NCI-H524 treated with DMSO at 0.1 percent for 48 hours (cell line): ENCODE data around the gene MET.
A peak's percentile ranks its signal among the peaks of the same experiment; 100 is the strongest.

Experiments used
- DNase-seq: peaks from one replicate; lab custom pipeline; 2025; lab: John Stamatoyannopoulos, UW

Gene MET

GRCh38 chr7:116665332-116665996 lies 6.5 kb upstream of the MET start:
- peak; percentile 43 for DNase-seq

DNA sequence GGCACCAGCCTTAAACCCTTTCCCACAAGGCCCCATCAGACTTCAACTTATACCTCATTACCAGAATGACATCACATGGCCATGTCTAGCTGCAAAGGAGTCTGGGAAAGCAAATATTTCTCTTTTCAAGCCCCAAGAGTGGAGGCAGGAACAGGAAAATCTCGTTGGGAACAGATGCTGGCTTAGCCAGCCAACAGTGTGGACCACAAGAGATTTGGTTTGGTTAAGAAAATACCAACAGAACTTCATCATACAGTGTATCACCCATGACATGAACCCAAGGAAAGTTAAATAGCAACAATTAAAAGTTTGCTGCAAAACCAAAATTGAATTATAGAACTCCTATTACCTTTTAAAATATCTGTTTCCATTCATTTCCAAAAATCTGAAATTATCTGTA lies 2.2 kb upstream of the MET start:
- DNase-seq = no peak

GRCh38 chr7:116670409-116671015 lies 1.5 kb upstream of the MET start:
- no peak for DNase-seq

GRCh38 chr7:116671111-116671510 lies 885 bp upstream of the MET start:
- DNase-seq = no peak

DNA sequence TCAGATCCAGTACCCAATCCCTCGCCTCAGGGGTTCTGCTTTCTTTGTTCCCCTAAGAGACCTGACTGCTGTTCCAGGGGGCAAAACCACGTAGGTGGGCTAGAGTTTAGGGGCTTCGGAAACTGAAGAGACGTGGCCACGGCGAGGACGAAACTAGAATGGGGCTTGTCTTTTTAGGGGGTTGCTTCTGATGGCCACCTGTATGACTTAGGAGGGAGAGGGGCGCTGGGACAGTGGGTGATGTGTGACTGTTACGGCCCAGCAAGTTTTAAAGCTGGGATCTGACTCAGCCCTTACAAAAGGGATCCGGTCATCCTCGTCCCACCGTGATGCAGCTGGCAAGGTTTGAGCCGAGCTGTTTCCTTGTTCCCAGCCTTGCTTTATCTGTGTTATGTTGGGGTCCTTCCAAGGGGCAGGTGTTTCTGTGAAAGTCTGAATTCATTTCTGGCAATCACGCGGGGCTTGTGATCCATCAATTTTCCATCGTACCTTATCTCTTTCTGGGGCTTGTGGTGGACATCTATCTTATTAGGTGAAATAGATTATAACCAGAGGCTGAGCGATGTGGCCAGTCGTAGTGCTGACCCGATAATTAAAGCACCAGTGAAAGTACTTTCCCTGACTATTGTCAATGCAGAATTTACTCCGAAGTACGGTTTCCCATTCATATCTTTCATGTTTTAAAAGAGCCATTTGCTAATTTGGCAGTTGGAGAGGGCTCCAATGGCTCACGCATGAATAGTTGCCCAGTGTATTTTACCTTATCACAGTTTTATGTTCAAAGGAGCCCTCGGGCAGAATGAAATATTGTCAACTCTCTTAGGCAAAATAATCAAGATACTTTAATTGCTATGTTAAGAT lies 830 bp downstream of the MET start:
- no peak for DNase-seq

DNA sequence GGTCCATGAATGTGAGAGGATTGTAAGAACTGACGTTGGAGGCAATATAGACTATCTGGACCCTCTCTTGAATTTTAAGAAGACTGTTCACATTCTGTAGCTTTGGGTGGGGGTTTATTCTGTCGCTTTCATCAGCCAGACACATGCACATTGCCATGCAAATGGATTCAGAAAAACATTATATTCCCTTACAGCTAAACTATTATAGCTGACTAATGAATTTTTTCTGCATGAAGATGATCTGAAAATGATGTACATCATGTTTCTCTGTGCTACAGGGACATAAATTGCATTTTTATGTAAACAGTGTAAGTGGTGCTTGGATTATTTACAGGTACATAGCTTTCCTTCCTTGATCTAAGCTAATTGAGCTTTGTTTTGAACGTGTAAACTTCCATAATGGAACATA lies 1.5 kb downstream of the MET start:
- no peak for DNase-seq

DNA sequence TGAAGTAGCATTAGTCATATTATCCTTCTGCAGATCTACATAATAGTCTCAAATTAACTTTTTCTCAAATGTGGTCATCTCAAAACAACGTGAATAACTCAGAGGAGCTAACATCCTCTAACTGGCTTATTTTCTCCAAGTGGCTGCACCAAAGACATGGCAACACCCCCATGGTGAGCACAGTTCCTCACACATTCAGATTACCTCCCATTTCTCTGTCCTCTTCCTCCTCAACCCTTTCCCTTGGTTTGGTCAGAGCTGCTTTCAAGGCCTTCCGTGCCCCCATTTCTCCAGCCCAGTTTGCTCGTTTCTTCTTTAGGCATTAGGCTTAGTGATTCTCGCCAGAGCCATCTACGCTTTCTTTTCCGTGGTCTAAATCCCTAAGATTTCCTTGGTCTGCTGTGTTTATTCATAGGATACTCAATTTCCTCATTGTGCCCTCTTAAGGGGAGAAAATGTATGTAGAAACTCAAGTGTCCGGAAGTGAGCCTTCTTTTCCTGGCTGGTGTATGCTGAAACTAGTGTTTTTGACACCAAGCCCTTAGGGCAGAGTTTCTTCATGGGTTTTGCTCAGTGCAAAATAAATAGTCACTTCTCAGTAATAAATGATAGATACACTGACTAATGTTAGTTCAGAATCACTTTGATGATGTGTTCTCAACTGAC lies 2.6 kb downstream of the MET start:
- no peak for DNase-seq

DNA sequence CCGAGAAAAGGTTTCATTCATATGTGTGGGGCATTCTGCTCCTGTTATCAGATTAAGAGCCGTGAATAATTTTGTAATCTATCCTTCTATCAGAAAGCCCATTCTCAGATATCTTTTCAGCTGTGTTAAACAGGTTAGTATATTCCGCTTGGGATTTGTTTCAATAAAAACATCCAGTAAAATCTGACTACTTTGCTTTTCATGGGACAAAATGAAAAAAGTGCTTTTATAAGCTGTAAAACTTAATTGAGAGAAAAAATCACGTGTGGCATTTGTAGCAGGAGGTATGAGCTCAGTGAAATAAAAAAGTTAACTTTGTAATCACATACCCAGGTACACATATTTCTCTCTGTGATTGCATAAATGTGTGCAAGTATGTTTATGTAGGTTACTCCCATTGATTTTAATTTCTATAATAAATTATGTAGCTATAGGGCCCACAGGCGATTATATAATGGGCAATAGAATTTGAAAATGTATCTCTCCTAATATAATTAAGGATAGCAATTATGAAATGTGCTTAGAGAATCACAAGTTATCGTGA lies 3.9 kb downstream of the MET start:
- DNase-seq = no peak

DNA sequence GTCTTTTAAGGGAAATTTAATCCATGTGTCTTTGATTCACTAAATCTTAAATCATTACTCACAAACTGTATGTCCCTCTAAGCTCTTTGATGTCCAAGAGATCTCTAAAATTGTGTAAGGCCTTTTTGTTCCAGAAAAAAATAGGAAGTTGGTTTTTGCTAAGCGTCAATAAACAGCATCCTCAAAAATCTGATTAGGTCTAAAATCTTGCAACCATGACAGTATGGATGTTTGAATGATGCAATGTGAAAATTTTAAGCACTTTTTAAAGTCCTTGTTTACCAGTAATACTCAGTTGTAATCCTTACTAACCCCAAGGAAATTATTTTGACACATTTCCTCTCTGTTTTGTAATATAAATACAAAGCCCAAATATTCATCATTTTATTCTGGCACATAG lies 6.8 kb downstream of the MET start:
- no peak for DNase-seq

- no peak for DNase-seq
Measured at GRCh38 chr7:116679500-116679899, 7.5 kb downstream of the MET start.

GRCh38 chr7:116683786-116684185 lies 11.8 kb downstream of the MET start:
- DNase-seq = no peak

DNA sequence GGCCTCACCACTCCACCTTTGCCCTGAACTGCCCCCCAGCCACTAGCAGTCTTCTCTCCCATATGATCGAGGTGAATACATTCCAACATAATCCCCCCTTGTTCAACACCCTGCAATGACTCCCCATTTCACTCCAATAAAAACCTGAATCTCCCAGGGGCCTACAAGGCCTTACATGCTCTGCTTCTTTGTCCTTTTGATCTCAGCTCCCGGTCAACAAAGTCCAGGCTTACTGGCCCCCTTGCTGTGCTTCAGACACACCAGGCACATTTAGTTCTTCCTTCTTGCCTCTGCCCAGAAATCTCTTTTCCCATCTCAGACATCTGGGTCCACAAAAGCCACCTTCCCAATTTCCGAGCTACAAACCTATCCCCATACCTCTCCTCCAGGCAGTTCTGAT lies 14.0 kb downstream of the MET start:
- no peak for DNase-seq

- no peak for DNase-seq
Measured at GRCh38 chr7:116686812-116687419, 14.9 kb downstream of the MET start.

- DNase-seq = no peak
Measured at GRCh38 chr7:116687801-116688201, 15.8 kb downstream of the MET start.

GRCh38 chr7:116689790-116690259 lies 17.8 kb downstream of the MET start:
- DNase-seq = no peak

DNA sequence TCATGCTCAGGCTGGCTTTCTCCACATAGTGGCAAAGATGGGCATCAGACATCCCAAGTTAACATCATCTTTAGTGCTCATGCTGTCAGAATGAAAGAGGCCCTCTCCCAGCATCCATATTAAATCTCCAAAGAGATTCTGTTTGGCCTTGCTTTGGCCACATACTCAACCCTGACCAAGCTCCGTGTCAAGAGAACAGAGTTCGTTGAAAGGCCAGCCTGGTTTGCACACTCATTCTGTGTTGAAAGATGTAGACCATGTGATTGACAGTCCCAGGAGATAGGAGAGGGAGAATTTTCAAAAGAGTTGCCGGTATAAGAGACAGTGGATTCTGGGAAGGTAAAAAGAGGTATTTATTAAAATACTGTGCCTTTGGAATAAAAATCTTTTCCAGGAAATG lies 19.7 kb downstream of the MET start:
- DNase-seq = no peak

GRCh38 chr7:116692401-116693308 lies 20.7 kb downstream of the MET start:
- DNase-seq = no peak

- no peak for DNase-seq
Measured at GRCh38 chr7:116696707-116697106, 24.7 kb downstream of the MET start.

DNA sequence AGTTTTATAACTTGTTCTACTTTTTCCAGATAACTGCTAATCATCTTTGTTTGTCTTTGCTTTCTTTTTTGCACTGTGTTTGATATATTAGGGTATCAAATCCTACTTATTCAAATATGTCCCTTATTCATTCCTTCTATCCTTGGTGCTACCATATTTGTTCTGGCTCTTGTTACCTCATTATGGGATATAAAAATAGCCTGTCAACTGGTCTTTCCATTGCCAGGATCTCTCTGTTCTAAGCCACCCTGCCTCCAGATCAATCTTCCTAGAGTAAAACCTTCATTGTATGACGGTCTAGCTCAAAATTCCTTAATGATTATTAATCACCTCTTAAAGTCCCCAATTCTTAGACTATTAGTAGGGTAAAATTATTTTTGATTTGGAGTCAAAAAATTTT lies 25.2 kb downstream of the MET start:
- DNase-seq = no peak

DNA sequence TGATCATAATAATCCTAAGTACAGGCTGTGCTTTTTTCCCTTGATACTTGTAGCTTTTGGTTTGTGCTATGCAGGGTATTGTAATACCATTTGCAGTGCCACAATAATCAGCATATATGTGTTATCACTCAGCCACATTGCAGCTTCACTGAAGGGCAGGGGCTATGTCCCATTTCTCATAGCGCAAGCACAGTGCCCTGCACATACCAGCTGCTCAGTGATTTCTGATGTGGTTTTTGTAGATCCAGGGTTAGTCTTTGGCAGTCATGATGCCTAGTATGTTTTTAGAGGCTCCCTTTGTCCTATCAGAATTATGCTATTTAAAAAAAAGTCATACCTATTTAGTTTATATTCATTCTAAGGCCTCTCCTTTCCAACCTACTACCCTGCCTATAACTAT lies 25.8 kb downstream of the MET start:
- no peak for DNase-seq

DNA sequence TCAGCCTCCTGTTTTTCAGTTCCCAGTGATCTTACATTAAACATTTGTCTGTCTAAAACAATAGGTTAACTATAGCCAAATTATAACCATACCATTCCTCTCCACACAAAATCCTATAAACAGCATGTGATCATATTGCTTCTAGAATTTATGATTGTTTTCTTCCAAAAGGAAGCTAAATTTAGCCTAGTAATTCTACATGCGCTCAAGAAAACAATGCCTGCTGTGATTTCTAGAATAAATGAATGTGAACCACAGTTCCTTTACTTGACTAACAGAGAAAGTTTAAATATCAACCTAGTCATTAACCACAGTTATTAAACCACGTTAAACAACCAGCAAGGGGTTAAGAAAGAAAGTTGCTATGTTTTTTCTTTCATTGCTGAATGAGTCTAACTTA lies 26.4 kb downstream of the MET start:
- DNase-seq = no peak
